K562 (cell line): ENCODE results near the gene BCO1. TPM values are rescaled to one million over a fixed set of nuclear protein-coding genes. Genes with fewer than 3 reads are reported as not detected.

Experiments used
- CREM ChIP-seq: IDR thresholded peaks from 2 replicates; pipeline ENCODE4 v1.6.1; 2014; ENCODE audit warnings: antibody characterized with exemption, low read depth
- EZH2 ChIP-seq: IDR thresholded peaks from 2 replicates; pipeline ENCODE4 v1.6.1; 2012; ENCODE audit warnings: low read depth, mild to moderate bottlenecking, inconsistent platforms, low read length, borderline replicate concordance
- FOXO4 ChIP-seq: fragments of 450-650 bp; formaldehyde crosslinking; IDR thresholded peaks from 2 replicates; pipeline ENCODE4 v1.4.0; 2020; ENCODE audit warnings: mild to moderate bottlenecking, moderate library complexity
- ILK ChIP-seq: fragments of 450-650 bp; IDR thresholded peaks from 2 replicates; pipeline ENCODE4 v1.6.1; 2016; ENCODE audit warnings: missing genetic modification characterization, low read depth, mild to moderate bottlenecking, missing compliant biosample characterization, moderate library complexity, borderline replicate concordance
- L3MBTL2 ChIP-seq: fragments of 450-650 bp; IDR thresholded peaks from 2 replicates; pipeline ENCODE4 v1.6.1; 2016; ENCODE audit warnings: mild to moderate bottlenecking, moderate library complexity
- MAFF ChIP-seq: IDR thresholded peaks from 2 replicates; pipeline ENCODE4 v1.6.1; 2012; ENCODE audit warnings: low read length, improper control_type of control experiment
- MCM3 ChIP-seq: fragments of 450-650 bp; IDR thresholded peaks from 2 replicates; pipeline ENCODE4 v1.6.1; 2016
- MEF2D ChIP-seq: conservative IDR thresholded peaks from 2 replicates; pipeline ENCODE4 v1.6.1; 2016; ENCODE audit warnings: low read depth, missing genetic modification characterization, missing compliant biosample characterization
- MLLT1 ChIP-seq, 2 experiments: fragments of 450-650 bp; IDR thresholded peaks; 2 replicates each; pipeline ENCODE4 v1.6.1; 2016
- PHF21A ChIP-seq: fragments of 450-650 bp; IDR thresholded peaks from 2 replicates; pipeline ENCODE4 v1.6.1; 2017; ENCODE audit warnings: low read depth, borderline replicate concordance
- PTRF ChIP-seq: fragments of 450-650 bp; IDR thresholded peaks from 2 replicates; pipeline ENCODE4 v1.6.1; 2016; ENCODE audit warnings: mild to moderate bottlenecking, missing genetic modification characterization, missing compliant biosample characterization
- SREBF2 ChIP-seq: sonication (generic); formaldehyde crosslinking; IDR thresholded peaks from 2 replicates; pipeline ENCODE4 v1.4.0; 2020; ENCODE audit warnings: mild to moderate bottlenecking, missing genetic modification reagents
- ZNF175 ChIP-seq: fragments of 200-800 bp; sonication (Bioruptor generic); IDR thresholded peaks from 2 replicates; pipeline ENCODE4 v1.6.1; 2016; ENCODE audit warnings: low read depth, mild to moderate bottlenecking, missing genetic modification characterization, missing compliant biosample characterization
- ZNF277 ChIP-seq: fragments of 250-450 bp; sonication (Bioruptor Pico); IDR thresholded peaks from 2 replicates; pipeline ENCODE4 v1.8.0; 2022; ENCODE audit warnings: inconsistent platforms, mild to moderate bottlenecking, moderate library complexity, borderline replicate concordance
- ZNF586 ChIP-seq: fragments of 450-650 bp; formaldehyde crosslinking; conservative IDR thresholded peaks from 2 replicates; pipeline ENCODE4 v1.4.0; 2020; ENCODE audit warnings: mild to moderate bottlenecking, moderate library complexity
- polyA plus RNA-seq, 8 experiments: library from polyadenylated mRNA; depleted of rRNA in 4 of 8; stranded (reverse) in 5 of 8; unstranded in 3 of 8; fragments of >200 nt; fragmentation: Nextera tagmentation in 2 of 8; fragmentation: Illumina TruSeq in 1 of 8; extraction: Ambion mirVana in 2 of 8; extraction: Trizol in 1 of 8; gene quantifications; 2 replicates each; pipeline versions ENCODE4 v1.2.1 to v1.2.3, GENCODE V29; 2011 to 2014; ENCODE audit warnings: inconsistent platforms in 1 of 8, missing spikeins in 1 of 8
- total RNA-seq, 7 experiments: library from RNA; depleted of rRNA in 6 of 7; stranded (reverse); fragments of >200 nt in 6 of 7; fragmentation: Illumina TruSeq in 2 of 7; extraction: Trizol in 2 of 7; gene quantifications; 2 replicates each; pipeline versions ENCODE4 v1.2.1 to v1.2.3, GENCODE V29; 2011 to 2021; ENCODE audit warnings: low replicate concordance in 1 of 7
- TF ChIP-seq, protein P1 (sequence below): fragments of 450-650 bp; IDR thresholded peaks from 2 replicates; pipeline ENCODE4 v1.6.1; 2018; ENCODE audit warnings: mild to moderate bottlenecking, low read depth; ENCODE audit not compliant: partially characterized antibody
- TF ChIP-seq, protein P2 (sequence below): fragments of 450-650 bp; IDR thresholded peaks from 2 replicates; pipeline ENCODE4 v1.6.1; 2016; ENCODE audit warnings: mild to moderate bottlenecking
- TF ChIP-seq, protein P3 (sequence below): sonication (generic); formaldehyde crosslinking; IDR thresholded peaks from 2 replicates; pipeline ENCODE4 v1.8.1; 2023; ENCODE audit warnings: mild to moderate bottlenecking, missing genetic modification reagents

The BCO1 gene
- total and polyA plus RNA-seq, 9 of the 15 experiments (the other 6 are each of a cell fraction or from before 2014, with no cell fraction given): not detected

GRCh38 chr16:81319221-81319912 is 80.9 kb downstream of the BCO1 start (continued):
- TF ChIP-seq, protein P1, sequence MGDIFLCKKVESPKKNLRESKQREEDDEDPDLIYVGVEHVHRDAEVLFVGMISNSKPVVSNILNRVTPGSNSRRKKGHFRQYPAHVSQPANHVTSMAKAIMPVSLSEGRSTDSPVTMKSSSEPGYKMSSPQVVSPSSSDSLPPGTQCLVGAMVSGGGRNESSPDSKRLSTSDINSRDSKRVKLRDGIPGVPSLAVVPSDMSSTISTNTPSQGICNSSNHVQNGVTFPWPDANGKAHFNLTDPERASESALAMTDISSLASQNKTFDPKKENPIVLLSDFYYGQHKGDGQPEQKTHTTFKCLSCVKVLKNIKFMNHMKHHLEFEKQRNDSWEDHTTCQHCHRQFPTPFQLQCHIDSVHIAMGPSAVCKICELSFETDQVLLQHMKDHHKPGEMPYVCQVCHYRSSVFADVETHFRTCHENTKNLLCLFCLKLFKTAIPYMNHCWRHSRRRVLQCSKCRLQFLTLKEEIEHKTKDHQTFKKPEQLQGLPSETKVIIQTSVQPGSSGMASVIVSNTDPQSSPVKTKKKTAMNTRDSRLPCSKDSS: no peak
- TF ChIP-seq, protein P2, sequence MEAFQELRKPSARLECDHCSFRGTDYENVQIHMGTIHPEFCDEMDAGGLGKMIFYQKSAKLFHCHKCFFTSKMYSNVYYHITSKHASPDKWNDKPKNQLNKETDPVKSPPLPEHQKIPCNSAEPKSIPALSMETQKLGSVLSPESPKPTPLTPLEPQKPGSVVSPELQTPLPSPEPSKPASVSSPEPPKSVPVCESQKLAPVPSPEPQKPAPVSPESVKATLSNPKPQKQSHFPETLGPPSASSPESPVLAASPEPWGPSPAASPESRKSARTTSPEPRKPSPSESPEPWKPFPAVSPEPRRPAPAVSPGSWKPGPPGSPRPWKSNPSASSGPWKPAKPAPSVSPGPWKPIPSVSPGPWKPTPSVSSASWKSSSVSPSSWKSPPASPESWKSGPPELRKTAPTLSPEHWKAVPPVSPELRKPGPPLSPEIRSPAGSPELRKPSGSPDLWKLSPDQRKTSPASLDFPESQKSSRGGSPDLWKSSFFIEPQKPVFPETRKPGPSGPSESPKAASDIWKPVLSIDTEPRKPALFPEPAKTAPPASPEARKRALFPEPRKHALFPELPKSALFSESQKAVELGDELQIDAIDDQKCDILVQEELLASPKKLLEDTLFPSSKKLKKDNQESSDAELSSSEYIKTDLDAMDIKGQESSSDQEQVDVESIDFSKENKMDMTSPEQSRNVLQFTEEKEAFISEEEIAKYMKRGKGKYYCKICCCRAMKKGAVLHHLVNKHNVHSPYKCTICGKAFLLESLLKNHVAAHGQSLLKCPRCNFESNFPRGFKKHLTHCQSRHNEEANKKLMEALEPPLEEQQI: no peak
- TF ChIP-seq EZH2 (no peak), L3MBTL2 (peak; percentile 40; the same call in 1 of the 2 replicates), MCM3 (no peak), MLLT1 (IDR thresholded peaks at IDR 0.05) (peak in 1 of 2 experiments; percentile 99; a peak in 2 of 4 replicates), ILK (tag) (no peak), ZNF175 (CRISPR knock-in tag) (no peak), PHF21A (0 out of 2 replicates have a peak, but pooled peaks have one; percentile 28), MAFF (peak; percentile 61; the same call in 1 of the 2 replicates), ZNF586 (no peak), SREBF2 (no peak), MEF2D (tag) (no peak), CREM (peak; percentile 46; the same call in 1 of the 2 replicates), PTRF (tag) (no peak), ZNF277 (CRISPR knock-in tag) (no peak), FOXO4 (CRISPR knock-in tag) (no peak)
- TF ChIP-seq, protein P3, sequence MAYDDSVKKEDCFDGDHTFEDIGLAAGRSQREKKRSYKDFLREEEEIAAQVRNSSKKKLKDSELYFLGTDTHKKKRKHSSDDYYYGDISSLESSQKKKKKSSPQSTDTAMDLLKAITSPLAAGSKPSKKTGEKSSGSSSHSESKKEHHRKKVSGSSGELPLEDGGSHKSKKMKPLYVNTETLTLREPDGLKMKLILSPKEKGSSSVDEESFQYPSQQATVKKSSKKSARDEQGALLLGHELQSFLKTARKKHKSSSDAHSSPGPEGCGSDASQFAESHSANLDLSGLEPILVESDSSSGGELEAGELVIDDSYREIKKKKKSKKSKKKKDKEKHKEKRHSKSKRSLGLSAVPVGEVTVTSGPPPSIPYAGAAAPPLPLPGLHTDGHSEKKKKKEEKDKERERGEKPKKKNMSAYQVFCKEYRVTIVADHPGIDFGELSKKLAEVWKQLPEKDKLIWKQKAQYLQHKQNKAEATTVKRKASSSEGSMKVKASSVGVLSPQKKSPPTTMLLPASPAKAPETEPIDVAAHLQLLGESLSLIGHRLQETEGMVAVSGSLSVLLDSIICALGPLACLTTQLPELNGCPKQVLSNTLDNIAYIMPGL: no peak
